HFF-Myc (cell line): ENCODE data around the gene CKAP5.

Source experiments
- DNase-seq: peaks from one replicate; pipeline ENCODE4 v3.0.0-alpha.2; 2011; ENCODE audit warnings: low read depth; ENCODE audit errors: extremely low read depth
- H3K4me3 ChIP-seq: replicated peaks from 2 replicates; pipeline ENCODE4 v1.5.1; 2011; ENCODE audit warnings: low read depth, mild to moderate bottlenecking, control low read depth, low read length
- TF ChIP-seq, protein P1 (sequence below): IDR thresholded peaks from 2 replicates; pipeline ENCODE4 v1.5.1; 2012; ENCODE audit warnings: mild to moderate bottlenecking, low read depth, low read length, control low read depth; ENCODE audit errors: missing control alignments

CKAP5 gene

DNA sequence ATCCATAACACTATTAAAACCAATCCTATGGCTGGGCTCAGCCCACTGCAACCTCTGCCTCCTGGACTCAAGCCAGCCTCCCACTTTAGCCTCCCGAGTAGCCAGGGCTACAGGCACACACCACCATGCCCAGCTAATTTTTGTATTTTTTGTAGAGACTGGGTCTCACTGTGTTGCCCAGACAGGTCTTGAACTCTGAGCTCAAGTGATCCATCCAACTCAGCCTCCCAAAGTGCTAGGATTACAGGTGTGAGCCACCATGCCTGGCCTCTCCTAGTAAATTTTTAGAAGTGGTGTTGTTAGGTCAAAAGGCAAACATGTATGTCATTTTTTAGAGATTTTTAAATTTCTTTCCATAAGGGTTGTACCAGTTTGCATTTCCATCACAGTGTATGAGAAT, 112.8 kb downstream of the CKAP5 start:
- no peak overlapping the region for H3K4me3 ChIP-seq
- DNase-seq: no peak

GRCh38 chr11:46731545-46731944, 114.5 kb downstream of the CKAP5 start:
- TF ChIP-seq, protein P1, sequence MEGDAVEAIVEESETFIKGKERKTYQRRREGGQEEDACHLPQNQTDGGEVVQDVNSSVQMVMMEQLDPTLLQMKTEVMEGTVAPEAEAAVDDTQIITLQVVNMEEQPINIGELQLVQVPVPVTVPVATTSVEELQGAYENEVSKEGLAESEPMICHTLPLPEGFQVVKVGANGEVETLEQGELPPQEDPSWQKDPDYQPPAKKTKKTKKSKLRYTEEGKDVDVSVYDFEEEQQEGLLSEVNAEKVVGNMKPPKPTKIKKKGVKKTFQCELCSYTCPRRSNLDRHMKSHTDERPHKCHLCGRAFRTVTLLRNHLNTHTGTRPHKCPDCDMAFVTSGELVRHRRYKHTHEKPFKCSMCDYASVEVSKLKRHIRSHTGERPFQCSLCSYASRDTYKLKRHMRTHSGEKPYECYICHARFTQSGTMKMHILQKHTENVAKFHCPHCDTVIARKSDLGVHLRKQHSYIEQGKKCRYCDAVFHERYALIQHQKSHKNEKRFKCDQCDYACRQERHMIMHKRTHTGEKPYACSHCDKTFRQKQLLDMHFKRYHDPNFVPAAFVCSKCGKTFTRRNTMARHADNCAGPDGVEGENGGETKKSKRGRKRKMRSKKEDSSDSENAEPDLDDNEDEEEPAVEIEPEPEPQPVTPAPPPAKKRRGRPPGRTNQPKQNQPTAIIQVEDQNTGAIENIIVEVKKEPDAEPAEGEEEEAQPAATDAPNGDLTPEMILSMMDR: no peak
- no peak overlapping the region for H3K4me3 ChIP-seq
- no peak for DNase-seq

More for the DNA sequence above, 112.8 kb downstream of the CKAP5 start:
- TF ChIP-seq, protein P1: no peak

GRCh38 chr11:46729110-46730027, 116.7 kb downstream of the CKAP5 start:
- DNase-seq: no peak
- no peak overlapping the region for H3K4me3 ChIP-seq
- TF ChIP-seq, protein P1: no peak

DNA sequence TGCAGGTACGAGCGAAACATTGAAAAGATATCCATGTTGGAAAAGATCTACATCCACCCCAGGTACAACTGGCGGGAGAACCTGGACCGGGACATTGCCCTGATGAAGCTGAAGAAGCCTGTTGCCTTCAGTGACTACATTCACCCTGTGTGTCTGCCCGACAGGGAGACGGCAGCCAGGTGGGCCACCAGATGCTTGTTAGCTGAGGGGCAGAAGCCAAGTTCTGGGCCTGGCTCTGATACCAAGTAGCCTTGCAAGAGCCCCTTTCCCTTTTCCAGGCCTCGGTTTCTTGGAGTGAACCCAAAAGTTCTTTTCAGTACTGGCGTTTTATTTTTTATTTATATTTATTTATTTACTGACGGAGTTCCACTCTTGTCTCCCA, 117.4 kb downstream of the CKAP5 start:
- TF ChIP-seq, protein P1: no peak
- H3K4me3 ChIP-seq: no peak overlapping the region
- DNase-seq: no peak

DNA sequence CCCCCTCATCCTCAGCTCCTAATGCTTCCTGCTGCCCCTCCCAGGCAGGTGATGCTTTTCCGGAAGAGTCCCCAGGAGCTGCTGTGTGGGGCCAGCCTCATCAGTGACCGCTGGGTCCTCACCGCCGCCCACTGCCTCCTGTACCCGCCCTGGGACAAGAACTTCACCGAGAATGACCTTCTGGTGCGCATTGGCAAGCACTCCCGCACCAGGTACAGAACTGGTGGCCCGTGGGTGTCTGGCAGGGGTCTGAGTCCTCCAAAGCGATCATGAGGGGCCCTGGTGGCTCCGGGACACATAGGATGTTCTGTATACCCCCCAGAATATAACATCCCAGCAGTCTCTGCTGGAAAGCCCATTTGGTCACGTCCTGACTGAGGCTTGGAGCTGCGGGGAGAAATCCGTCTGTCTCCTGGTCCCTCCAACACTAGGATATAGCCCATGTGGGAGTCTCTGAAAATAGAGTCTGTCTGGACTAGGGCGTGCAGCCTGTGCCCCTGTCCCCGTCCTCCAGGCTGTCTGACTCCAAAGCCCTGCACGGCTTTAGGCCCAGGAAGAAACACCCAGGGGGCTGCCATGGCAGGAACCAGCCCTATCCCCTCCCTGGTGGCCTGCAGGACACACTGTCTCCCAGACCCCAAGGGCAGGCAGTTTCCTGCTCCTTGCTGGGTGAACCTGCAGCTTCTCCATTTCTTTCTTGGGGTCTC, 118.0 kb downstream of the CKAP5 start:
- TF ChIP-seq, protein P1: no peak
- H3K4me3 ChIP-seq: no peak overlapping the region
- no peak for DNase-seq

DNA sequence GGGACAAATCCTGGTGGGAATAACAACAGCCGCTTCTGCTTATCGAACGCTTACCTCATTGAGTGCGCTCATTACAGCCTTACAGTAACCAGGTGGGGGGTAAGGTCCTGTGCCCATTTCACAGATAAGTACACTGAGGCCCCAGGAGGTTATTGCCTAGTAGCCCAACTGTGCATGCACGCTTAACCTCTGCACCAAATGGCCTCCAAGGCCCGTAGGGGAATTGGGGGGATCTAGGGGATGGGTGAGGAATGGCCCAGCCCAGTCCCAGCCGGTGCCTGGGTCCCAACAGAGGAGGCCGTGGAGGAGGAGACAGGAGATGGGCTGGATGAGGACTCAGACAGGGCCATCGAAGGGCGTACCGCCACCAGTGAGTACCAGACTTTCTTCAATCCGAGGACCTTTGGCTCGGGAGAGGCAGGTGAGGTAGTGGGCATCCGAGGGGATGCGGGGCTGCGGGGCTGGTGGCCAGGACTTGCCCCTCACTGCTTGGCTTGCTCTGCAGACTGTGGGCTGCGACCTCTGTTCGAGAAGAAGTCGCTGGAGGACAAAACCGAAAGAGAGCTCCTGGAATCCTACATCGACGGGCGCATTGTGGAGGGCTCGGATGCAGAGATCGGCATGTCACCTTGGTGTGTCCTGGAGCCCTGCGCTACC, 119.7 kb downstream of the CKAP5 start:
- H3K4me3 ChIP-seq: no peak overlapping the region
- no peak for DNase-seq
- TF ChIP-seq, protein P1: no peak
